Left kidney (tissue), 2 donors: ENCODE data around the gene AAK1. TPM values are rescaled to one million over a fixed set of nuclear protein-coding genes. Genes with fewer than 3 reads are reported as not detected.
"Not testable (repeated sequence)": the region's sequence is repeated elsewhere in the genome, so short reads cannot be mapped to it uniquely, and the experiment has no call there.

Experiments
- DNase-seq: peaks from one replicate; pipeline ENCODE4 v3.0.0-alpha.2; 2013
- polyA plus RNA-seq: library from polyadenylated mRNA; unstranded; fragments of 120-200 nt; gene quantifications from one replicate; pipeline ENCODE4 v1.2.1, GENCODE V29; 2013; ENCODE audit not compliant: insufficient read length

AAK1 gene
- polyA plus RNA-seq, 1 donor, result 26.5 TPM

DNA sequence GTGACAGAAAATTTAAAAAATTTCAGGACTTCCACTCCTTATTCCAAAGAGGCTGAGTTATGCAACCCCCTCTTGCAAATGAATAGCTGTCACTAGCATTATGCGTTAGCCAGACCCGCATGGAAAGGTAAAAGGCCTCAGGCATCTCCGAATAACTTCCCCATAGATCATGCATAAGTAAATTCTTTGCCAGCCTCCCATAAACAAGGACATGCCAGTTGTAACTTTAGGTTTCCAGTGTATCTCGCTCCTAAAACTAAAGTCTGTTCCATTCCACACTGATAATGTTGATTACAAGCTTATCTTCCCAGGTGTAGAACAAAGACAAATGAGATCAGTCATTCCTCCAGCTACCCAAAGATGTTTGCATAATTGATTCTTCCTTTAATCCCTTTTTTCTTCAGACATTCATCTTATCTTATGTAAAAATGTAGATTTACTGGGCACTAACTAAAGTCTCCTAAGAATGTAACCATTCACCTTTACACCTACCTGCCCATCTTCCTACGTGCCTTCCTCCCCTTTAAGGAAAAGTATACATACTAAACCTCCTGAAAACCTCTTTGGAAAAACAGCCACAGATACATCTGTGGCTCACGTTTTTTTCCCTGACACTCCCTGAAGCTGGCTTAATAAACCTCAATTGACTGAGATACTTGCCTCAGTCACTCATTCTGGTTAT, 192.7 kb downstream of the AAK1 start:
- no peak for DNase-seq

DNA sequence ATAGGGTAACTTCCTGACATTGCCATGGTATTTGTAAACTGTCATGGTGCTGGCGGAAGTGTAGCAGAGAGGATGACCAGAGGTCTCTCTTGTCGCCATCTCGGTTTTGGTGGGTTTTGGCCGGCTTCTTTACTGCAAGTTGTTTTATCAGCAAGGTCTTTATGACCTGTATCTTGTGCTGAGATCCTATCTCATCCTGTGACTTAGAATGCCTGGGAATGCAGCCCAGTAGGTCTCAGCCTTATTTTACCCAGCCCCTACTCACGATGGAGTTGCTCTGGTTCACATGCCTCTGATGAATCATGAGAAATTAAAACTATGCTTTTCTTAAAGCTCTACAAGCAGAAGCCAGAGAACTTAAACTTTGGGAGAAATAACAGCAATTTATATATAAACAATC, 193.6 kb downstream of the AAK1 start:
- no peak for DNase-seq

GRCh38 chr2:69443673-69444072, 199.9 kb downstream of the AAK1 start:
- not testable (repeated sequence) for DNase-seq

- DNase-seq, result not testable (repeated sequence)
Measured at GRCh38 chr2:69439499-69439898, 204.0 kb downstream of the AAK1 start.

- DNase-seq, result no peak
Measured at GRCh38 chr2:69438580-69438979, 205.0 kb downstream of the AAK1 start.

- DNase-seq, result no peak
Measured at GRCh38 chr2:69437751-69438154, 205.8 kb downstream of the AAK1 start.

DNA sequence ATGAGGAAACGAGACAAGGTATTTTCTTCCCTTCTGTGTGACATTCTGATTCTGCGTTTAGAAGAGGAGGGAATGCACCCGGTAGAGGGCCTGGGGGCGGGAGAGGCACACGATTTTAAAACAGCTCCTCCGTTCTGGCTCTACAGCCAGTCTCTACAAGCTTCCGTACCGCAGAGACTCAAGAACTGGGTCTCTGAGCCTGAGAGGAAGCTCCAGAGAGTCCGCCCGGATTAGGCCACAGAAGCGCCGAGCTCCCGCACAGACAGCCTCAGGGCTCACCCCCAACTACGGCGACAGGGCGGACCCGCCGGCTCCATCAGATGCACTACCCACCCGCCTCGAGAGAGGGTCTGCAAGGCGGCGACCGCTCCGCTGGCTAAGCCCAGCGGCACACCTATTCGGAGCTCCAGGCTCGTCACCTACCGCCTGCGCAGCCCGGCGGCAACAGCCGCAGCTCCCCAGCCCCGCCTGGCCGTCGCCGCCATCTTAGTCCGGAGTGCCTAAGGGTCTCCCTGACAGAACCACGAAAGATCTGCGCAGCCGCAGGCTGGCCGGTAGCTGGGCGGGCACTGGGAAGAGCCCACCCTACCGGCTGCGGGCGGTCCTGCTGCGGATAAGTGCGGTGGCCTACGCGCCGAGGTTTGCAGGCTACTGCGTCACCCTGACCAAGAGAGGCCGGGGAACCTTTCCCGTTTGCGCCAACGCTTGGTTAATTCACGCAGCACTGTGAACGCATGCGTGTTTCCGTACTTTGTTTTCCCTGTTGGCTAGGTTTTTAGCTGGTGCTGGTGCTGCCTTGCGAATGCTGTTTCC, 206.4 kb downstream of the AAK1 start, which contains the start of gene NFU1:
NFU1 (minus strand) TSS at position 498 of the 813 bp plus-strand sequence; CDS start at position 485, 13 bp downstream.
- peak; percentile 93 for DNase-seq

GRCh38 chr2:69436596-69436937, 207.0 kb downstream of the AAK1 start:
- DNase-seq, result no peak

- DNase-seq, result no peak
Measured at GRCh38 chr2:69434753-69435152, 208.8 kb downstream of the AAK1 start.

GRCh38 chr2:69429491-69430183, 213.9 kb downstream of the AAK1 start:
- DNase-seq, result no peak

DNA sequence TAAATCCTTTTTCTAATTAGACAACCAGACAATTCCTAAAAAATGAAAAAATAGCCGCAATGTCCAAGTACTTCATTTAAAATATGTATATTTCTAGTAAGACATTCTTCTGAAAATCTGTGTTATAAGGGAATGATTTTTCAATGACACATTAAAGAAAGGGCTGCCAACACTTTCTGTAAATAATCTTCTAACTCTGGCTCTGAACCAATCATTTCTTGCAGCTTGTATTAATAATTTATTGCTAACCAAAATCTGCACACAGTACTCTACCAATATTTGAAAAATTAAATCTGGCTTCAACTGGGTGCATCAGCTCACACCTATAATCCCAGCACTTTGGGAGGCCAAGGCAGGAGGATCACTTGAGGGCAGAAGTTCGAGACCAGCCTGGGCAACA, 214.6 kb downstream of the AAK1 start:
- no peak for DNase-seq

- no peak for DNase-seq
Measured at GRCh38 chr2:69424419-69424818, 219.1 kb downstream of the AAK1 start.

DNA sequence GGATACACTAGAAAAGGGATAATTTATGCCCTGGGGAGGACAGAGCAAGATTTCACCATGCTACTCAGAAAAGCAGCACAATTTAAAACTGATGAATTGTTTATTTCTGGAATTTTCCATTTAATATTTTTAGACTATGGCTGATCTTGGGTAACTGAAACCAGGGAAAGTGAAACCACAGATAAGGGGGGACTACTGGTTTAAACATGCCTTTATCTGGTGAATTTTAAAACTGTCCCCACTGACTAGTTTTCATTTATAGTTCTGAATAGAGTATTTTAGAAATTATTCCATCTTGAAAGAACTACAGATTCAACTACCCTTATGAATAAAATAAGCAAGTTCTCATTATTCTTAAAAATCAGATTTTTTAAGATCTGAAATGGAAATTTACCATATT, 221.3 kb downstream of the AAK1 start:
- DNase-seq, result no peak

DNA sequence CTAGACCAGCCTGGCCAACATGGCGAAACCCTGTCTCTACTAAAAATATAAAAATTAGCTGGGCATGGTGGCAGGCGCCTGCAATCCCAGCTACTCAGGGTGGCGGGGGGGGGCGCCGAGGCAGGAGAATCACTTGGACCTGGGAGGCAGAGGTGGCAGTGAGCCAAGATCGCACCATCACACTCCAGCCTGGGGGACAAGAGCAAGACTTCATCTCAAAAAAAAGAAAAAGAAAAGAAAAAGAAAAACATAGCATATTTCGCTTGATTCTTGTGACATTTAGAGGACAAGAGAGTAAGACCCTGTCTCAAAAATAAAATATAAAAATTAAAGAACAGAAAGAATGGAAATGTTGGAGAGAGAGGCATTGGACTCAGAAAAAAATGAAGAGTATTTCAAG, 224.4 kb downstream of the AAK1 start:
- DNase-seq, result not testable (repeated sequence)

GRCh38 chr2:69416147-69416546, 227.4 kb downstream of the AAK1 start:
- DNase-seq, result no peak

Other genes starting within 250 kb of the AAK1 start
- 62.7 TPM for gene NFU1, start 206.3 kb downstream of the AAK1 start, polyA plus RNA-seq
- gene ANXA4, start 98.4 kb upstream of the AAK1 start, polyA plus RNA-seq, result 201 TPM
- 41.3 TPM for gene GMCL1, start 185.9 kb upstream of the AAK1 start, polyA plus RNA-seq